Activated CD4-positive, CD25-positive, alpha-beta regulatory T cell treated with anti-CD3 and anti-CD28 coated beads, Interleukin-2, amount 50 U/mL, for 72 hours (primary cell): ENCODE data around the gene ANO6.
"Not testable (repeated sequence)": the region's sequence is repeated elsewhere in the genome, so short reads cannot be mapped to it uniquely, and the experiment has no call there.

Source experiments
- DNase-seq: peaks from one replicate; pipeline ENCODE4 v3.0.0; 2021

The ANO6 gene

DNA sequence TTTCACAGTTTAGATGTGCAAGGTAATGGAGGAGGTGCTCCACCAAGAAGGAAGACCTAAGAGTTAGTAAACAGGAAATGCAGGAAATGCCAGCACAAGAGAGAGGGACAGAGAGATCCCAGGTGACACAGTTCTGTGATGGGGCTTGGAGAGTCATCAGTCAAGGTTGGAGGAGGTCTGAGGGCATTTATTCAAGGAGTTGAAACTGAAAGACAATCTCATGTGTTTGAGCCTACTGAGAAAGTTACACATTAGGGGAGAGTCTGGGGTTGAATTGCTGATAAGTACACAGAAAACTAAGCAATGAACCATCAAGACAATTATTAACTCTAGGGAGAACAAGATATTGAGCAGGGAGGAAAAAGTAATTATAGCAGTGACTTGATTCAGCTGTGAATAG, 138.5 kb downstream of the ANO6 start:
- no peak for DNase-seq

DNA sequence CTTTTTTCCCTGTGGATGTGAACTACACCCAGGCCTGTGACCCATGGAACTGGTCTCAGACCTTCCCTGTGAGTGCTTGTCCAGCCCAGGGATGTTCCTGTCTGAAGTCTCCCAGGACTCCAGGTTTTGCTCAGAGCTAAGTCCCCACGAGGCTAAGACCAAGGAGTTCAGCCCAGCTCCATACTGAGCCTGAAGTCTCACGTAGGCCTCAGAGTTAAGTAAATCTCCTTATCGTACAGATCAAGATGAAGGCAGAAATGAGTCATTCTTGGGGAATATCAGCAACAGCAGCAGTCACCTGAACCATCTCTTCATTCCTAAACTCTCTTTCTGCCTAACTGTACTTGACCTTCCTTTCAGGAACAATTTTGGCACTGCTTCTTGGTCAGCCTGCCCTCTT, 139.8 kb downstream of the ANO6 start:
- DNase-seq: no peak

DNA sequence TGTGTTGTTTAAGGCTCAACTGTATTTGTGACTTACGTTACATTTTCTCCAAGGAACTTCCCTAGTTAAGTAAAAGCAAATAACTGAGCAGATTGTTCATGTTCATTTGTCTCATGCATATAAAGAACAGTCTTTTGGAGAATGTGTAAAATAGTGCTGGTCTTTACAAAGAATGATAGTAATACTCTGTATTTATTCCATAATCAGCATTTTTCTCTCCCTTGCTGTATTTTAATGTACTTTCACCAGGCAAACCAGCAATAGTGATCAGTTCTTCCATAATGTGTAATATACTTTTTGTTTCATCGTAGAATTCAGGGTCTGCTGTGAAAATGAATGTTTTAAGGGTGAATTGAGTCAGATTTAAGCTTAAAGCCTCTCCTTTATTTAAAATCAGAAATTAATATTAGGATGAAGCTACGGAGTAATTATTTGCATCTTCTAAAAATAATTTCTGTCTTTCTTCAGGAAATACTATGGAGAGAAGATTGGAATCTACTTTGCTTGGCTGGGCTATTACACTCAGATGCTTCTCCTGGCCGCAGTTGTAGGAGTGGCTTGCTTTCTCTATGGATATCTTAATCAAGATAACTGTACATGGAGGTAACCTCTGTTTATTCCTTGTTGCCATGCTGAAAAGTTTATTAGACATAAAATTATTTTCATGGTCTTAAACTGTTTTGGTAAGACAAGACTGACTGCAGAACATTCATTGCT, 141.1 kb downstream of the ANO6 start:
- no peak for DNase-seq

DNA sequence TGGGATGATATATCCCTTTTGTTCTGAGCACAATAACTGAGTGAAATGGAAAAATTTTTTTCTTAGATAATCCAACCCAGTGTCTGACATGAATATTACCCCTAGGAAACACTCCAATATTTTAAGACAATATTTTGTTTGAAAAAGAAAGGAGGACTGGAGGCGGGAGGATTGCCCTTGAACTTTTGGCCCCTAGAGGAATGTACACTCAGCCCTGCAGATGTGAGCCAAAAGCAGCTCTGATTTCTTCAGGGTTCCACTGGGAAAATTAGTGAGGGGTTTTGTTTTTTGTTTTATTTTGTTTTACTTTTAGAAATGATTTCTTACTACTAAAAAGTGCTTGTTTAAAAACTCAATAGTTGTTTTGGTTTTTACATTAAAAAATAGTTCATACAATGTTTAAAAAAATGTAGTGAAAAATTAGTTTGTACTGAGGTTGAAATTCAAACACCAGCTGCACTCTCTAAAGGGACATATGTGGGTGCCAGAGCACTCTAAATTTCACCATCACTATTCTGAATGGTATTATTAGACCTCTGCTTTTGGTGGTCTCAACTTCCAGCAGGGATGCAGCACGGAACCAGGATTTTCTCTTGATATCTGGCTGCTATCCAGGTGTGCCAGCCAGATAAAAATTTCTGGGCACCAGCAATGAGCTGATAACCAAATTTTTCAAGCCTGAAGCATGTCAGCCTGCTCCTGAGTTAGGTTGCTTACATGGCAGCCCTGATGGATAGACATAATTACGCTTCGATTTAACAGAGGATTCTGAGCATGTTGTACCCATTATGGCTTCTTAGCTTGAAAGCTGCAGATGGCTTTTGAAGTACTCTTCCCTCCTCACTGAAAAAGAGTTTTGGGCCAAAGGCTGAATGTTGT, 141.9 kb downstream of the ANO6 start:
- no peak for DNase-seq

DNA sequence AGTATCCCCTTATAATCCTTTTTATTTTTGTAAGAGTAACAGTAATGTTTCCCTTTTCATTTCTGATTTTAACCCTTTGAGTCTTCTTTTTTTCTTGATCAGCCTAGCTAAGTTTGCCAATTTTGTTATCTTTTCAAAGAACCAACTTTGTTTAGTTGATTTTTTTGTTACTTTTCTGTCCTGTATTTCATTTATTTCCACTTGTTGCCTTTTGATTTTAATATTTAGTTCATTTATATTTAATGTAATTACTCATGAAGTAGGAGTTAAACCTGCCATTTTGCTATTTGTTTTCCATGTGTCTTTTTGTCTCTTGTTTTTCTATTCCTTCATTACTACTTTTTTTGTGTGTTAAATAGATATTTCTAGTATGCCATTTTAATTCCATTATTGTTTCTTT, 146.4 kb downstream of the ANO6 start:
- DNase-seq: no peak

DNA sequence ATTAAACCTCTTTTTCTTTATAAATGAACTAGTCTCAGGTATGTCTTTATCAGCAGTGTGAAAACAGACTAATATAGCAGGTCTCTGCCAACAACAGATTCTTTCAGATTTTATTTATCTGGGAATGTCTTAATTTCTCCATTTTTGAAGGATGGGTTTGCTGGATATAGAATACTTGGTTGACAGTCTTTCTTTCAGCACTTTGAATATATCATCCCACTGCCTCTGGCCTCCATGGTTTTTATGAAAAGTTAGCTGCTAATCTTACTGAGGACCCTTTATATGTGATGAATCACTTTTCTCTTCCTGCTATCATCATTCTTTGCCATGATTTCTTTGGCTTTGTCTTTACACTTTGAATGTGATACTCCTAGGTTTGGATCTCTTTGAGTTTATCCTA, 148.0 kb downstream of the ANO6 start:
- DNase-seq: no peak

DNA sequence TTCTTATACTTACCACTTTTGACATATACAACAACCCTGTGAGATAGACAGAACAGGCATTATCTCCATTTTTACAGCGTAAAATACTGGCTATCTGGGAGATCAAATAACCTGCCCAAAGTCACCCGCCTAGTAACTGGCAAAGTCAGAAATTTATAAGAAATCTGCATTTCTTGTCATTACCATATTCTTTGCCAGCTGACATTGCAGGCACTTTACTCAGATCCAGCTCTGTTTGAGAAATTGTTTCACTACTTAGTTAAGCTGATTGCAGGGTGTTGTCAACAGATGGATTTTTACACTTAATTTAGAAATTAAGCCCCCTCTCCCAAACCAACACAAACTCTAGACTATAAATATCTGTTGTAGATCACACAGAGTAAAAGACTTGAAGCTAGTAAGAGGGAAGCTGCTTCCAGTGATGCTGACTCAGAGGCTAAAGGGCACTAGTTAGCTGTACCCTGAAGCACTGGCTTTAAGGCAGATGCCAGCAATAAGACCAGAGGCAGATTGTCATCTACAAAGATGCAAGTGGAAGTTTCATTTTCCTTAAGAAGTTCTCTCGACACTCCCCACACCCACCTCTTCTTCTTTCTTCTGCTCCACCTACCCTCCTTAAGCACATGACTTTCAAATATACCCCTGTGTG, 153.1 kb downstream of the ANO6 start:
- no peak for DNase-seq

DNA sequence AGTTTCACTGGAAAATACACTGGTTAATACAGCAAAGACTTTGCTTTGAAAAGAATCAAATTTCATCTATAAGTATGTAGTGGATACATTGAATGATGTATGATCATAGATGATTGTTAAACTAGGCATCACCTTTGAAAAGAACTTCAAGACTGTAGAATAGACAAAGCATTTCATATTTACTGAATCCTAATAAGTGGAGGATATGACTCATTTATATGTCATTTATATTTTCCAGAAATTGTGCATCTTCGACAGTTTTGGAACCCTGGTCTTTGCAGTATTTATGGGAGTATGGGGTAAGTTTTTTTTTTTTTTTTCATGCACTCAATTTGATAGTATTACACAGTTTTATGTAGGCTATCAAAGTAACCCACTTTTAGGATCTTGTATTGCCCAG, 161.9 kb downstream of the ANO6 start:
- no peak for DNase-seq

DNA sequence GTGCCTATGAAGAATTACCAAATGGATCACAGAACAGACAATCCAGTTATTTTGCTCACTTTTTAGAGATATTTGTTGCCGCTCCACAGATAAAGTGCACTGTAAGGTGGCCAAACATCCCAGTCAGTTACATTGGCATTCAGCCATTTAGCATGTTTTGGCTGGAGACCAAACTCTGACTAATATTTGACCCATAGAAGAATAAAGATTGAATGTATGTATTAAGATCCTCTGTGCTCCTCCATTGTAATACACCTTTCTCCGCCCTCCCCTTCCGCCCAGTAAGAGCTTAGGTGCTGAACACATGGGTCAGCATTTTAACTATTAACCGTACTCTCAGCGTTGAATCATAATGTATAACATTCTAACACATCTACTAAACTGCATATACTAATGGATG, 163.4 kb downstream of the ANO6 start:
- no peak for DNase-seq

DNA sequence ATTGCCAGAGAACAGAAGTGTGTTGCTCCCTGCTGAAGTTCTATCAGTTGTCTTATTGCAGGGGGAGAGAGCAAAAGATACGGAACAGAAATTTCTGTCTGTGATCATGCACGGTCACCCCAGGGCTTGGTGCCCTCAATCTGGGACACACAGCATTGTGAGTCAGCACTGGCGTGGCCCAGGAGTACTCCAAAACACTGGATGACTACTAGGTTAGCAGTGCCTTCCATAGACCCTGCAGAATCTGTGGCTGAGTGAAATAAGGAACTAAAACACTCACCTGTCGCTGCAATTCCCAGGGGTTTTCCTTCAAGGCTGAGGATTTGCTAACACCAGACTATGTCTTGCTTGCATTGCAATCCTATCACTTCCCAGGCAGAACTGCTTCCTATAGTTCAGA, 165.5 kb downstream of the ANO6 start:
- no peak for DNase-seq

DNA sequence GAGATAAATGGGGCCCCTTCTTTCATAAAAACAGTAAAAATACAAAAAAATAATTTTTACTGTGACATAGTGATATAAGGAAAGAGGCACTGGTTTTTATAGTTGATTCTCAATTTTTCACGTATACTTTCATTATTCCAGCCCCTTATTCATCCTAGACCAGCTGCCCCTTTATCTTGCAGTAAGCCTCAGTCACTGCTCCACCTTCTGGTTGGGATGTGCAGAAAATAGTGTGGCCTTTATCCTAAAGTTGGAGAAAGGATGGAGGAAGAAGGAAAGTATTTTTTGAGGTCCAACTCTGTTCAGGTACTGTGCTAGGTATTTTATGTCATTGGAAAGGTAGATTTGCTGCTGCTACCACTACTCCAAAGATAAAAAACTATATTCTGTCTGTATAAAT, 172.7 kb downstream of the ANO6 start:
- DNase-seq: no peak

DNA sequence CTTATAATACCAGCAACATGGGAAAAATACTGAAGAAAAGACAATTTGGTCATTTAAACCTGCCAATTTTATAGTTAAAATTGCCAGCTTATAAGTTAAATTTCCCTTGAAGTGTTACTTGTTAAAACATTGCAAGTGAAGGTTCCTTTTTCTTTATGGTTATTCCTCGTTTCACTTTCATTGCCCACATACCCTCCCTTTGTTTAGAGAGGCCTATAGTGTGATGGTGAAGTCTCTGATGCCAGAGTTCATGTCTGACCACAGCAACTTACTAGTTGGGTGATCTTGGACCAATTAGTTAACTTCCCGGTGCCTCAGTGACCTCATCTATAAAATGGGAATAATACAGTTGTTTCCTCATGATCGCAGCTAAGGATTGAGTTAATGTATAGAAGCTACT, 173.5 kb downstream of the ANO6 start:
- DNase-seq: no peak

DNA sequence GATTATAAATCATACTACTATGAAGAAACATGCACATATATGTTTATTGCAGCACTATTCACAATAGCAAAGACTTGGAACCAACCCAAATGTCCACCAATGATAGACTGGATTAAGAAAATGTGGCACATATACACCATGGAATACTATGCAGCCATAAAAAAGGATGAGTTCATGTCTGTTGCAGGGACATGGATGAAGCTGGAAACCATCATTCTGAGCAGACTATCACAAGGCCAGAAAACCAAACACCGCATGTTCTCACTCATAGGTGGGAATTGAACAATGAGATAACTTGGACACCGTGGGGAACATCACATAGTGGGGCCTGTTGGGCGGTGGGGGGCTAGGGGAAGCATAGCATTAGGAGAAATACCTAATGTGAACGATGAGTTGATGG, 181.6 kb downstream of the ANO6 start:
- DNase-seq: not testable (repeated sequence)

DNA sequence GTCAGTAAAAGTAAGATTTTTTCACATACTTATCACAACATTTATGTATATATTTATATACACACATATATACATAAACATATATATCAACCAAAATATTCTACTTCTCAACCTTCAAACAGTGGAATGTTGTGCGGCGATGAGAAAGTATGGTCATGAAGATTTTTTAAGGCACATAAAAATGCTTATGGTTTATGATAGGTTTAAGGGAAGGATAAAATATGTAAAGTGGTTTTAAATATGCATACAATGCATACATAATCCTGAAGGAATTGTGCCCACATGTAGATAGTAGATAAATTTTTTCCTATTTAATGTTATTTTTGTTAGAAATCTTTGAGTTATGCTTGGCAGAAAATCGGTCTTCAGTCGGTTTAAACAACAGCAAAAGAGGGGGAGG, 182.7 kb downstream of the ANO6 start:
- no peak for DNase-seq

DNA sequence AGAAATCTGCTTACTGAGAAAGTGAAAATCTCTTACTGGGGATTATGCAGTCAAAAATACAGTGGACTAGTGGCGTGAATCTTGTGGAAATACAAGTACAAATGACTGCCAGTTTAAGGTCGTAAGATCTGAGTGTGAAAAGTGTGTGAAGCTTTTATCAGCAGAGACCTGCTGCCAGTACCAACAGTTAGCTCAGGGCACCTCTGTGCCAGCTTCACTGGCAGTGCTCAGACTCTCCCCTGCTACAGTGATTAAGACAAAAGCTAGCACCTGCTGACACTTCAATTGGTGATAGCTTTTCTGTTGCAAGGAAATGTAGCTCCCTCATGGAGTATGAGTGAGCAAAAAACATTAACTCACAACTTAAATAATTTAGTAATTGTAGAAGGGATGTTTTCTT, 185.1 kb downstream of the ANO6 start:
- DNase-seq: no peak

DNA sequence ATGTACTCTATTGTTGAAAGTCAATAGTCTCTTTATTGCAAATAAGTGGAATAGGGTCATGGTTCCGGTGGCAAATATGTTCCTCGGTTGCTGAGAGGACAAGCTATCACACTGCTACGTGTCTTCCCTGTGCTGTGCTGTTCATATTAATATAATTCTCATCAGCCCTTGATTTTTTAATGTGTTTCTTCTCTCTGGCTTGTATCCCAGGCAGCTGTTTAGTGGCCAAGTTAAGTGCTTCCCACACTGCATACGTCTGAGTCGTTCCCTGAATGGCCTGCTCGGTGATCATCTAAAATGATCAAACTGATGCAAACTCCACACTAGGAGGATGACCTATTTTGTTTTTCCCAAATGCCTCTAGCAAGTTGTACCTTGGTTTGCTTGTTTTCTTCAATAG, 186.4 kb downstream of the ANO6 start:
- DNase-seq: no peak

DNA sequence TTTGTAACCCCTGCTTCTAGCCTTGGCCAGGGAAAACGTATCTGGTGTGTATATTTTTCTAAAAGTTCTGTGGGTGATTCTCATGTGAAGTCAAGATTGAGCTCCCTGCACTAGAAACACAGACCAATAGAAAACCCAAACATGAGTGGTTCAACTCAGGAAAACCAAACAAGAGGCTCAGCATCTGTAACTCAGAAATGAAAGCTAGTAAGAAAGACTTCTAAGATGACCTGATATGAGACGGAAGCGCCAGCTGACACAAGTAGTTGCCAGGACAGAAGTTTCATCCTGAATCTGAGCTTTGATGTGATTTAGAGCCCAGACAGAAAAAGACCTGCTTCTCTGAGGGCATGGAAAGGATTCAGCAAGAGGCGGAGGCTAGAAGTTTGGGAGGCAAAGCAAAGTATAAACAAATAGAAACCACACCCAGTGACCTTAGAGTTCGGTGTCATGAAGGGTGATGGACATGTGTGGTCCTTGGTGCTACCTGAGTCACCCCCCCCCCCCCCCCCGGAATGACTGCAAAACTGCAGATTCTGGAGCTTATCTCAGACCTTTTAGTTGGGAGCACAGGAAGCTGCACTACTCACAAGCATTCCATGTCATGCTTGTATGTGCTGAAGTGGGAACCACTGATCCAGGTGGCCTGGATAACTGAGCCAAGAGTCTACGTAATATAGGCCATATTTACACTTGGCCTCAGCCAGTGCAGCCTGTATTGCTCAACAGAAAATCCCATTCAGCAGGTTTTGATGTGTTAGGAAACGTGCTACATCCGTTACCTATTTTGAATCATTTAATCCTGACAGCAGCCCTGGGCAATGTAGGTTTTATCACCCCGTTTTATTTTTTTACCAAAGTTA, 191.3 kb downstream of the ANO6 start:
- no peak for DNase-seq

DNA sequence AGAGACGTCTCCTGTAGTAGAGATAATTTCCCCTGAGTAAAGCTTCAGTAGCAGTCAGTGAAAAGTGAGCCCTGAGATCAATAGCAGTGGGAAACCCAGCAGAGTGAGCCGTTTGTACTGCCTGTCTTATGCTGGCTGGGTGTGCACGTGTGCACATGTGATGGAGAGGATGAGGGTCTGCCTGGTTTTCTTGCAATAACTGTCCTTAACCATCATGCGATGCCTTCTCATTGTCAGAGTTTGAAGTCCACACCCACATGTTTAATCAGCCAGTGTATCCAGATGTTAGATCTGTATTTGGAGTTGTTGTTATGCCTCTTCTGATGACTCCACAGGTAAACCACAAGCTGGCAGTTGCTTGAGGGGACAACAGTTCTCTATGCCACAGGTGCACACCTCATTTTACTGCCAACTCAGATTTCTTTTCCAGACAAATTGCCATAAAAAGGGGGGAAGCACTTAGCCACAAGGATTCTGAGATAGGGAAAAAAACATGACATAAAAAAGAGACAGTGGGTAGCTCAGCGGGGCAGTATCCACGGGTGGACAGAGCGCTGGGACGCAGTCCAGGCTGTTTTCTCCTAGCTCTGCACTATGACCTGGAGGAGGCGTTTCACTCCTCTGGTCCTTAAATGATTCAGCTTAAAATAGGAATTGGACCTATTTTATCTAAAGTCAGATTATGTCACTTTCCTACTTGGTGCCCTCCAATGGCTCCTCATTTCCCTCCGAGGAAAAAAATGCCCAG, 192.3 kb downstream of the ANO6 start:
- DNase-seq: no peak

DNA sequence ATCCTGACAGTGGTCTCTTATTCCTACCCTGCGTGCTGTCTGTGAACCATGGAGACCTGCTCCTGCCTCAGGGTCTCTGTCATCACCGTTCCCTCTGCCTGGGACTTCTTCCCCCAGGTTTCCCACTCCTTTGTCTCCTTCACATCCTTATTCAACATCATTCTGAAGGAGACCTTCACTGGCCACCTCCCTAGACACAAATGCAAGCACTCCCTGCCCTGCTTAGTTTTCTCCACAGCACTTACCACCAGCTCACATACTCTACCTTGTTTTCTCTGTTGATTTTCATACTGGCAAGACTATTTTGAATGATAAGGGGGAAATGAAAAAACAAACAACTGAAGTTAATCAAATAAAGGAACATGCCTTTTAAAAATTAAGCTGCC, 192.8 kb downstream of the ANO6 start:
- no peak for DNase-seq

DNA sequence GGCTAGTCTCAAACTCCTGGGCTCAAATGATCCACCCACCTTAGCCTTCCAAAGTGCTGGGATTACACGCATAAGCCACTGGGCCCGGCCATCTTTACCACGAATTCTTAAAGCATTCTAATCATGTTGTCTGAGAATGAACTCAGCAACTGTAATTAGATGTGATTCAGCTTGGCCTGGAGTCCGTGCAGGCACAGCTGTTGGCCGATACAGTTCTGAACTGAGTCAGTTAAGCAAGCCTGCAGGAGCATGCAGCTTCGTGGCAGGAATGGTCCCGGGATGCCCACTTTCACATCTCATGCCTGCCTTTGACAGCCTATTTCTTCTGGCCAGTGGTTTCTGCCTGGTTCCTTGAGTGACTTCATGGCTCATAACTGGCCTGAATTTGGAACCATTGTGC, 194.1 kb downstream of the ANO6 start:
- DNase-seq: no peak

DNA sequence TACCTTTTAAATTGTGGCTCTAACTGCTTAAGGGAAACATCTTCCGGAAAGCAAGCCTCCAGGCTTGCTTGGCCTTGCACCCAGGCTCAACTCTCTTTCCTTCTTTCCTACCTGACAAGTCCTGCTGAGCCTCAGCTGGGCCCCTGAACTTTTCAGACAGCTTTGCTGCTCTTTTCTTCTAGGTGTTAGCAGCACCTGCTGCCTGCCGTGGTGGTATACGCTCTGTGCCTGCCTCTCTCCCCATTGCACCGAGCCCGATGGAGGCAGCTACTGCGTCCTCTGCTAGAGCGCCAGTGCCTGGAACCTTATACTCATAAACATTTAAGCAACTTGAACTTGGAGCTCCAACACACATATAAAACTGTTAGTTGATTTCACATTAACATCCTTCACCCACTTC, 195.7 kb downstream of the ANO6 start:
- DNase-seq: no peak

DNA sequence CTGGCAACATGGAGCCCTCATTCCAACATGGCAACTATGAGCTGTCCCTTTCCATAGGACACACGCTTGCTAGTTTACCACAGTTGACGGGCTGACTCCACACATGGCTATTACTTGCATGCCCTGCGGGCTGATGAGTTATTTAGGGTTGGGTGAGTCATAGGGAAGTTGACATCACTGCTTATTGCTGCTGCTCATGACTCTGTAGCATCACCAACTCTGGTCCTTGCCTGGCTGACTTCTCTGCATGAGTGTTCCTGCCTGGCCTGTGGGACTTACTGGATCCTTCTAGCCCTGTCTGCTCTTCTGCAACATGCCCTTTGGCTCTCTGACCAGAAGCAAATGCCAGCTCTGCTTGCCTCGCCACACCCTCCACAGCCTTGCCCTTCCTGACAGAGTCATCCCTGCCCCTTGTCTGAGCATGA, 199.5 kb downstream of the ANO6 start:
- DNase-seq: peak; percentile 31
